PC-3 (cell line): ENCODE data around the gene RNF215.

ENCODE experiments used
- CTCF ChIP-seq: fragments of 300-600 bp; sonication (generic); conservative IDR thresholded peaks from 2 replicates; pipeline ENCODE4 v1.5.1; 2017; ENCODE audit warnings: antibody characterized with exemption, low read depth, mild to moderate bottlenecking, low read length
- EZH2 ChIP-seq: fragments of 300-600 bp; sonication (generic); IDR thresholded peaks from one replicate; pipeline ENCODE4 v1.6.1; 2017; ENCODE audit warnings: antibody characterized with exemption, mild to moderate bottlenecking, low read length; ENCODE audit not compliant: unreplicated experiment

- no peak for TF ChIP-seq CTCF
- no peak for TF ChIP-seq EZH2
Measured at GRCh38 chr22:30424534-30425326, 37.5 kb upstream of the RNF215 start.
